ENCODE measurements around the gene APH1B.

DNA sequence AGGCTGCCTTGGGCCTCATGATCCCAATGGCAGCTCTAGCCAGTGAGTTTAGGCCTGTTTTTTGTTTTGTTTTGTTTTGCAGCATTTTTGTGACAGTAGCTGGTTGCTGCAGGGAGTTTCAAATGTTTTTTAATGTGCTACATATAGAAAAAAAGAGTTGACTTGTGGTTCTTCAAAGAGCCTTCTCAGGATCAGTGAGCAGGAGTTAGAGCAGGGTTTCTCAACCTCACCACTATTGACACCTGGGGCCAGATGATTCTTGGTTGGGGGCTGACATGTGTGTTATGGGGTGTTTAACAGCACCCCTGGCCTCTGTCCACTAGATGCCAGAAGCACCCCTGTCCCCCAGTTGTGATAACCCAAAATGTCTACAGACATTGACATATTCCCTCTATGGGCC is 17.9 kb downstream of the APH1B start:
- TF ChIP-seq, protein P1, sequence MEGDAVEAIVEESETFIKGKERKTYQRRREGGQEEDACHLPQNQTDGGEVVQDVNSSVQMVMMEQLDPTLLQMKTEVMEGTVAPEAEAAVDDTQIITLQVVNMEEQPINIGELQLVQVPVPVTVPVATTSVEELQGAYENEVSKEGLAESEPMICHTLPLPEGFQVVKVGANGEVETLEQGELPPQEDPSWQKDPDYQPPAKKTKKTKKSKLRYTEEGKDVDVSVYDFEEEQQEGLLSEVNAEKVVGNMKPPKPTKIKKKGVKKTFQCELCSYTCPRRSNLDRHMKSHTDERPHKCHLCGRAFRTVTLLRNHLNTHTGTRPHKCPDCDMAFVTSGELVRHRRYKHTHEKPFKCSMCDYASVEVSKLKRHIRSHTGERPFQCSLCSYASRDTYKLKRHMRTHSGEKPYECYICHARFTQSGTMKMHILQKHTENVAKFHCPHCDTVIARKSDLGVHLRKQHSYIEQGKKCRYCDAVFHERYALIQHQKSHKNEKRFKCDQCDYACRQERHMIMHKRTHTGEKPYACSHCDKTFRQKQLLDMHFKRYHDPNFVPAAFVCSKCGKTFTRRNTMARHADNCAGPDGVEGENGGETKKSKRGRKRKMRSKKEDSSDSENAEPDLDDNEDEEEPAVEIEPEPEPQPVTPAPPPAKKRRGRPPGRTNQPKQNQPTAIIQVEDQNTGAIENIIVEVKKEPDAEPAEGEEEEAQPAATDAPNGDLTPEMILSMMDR (IDR thresholded peaks at IDR 0.05; ENCODE audit: poor library complexity), result no peak
- TF ChIP-seq EZH2 (IDR thresholded peaks at IDR 0.05; ENCODE audit: borderline replicate concordance) (no peak), EZH2phosphoT487 (IDR thresholded peaks at IDR 0.05; ENCODE audit: low read depth, severe bottlenecking, unreplicated experiment) (no peak)

Measured in hepatocyte (in vitro differentiated cells).